Endodermal cell (in vitro differentiated cells): Measurements from ENCODE around the gene ZXDB. TPM values are rescaled to one million over a fixed set of nuclear protein-coding genes. Genes with fewer than 3 reads are reported as not detected.
"Not testable (repeated sequence)": the region's sequence is repeated elsewhere in the genome, so short reads cannot be mapped to it uniquely, and the experiment has no call there.

Experiments used
- DNase-seq: peaks from one replicate; pipeline ENCODE4 v3.0.0-alpha.2; 2017
- H3K27ac ChIP-seq: 2 replicates; pipeline ENCODE4 v1.5.1; 2013; ENCODE audit warnings: mild to moderate bottlenecking, low read depth, low read length, moderate library complexity
- H3K27me3 ChIP-seq: 2 replicates; pipeline ENCODE4 v1.6.1; 2013; ENCODE audit warnings: mild to moderate bottlenecking, low read length, moderate library complexity; ENCODE audit not compliant: insufficient read depth, control insufficient read depth, poor library complexity, severe bottlenecking
- H3K36me3 ChIP-seq: 2 replicates; pipeline ENCODE4 v1.7.0; 2013; ENCODE audit warnings: mild to moderate bottlenecking, low read length, moderate library complexity; ENCODE audit not compliant: control insufficient read depth, insufficient read depth
- H3K4me1 ChIP-seq: one replicate; pipeline ENCODE4 v1.7.0; 2013; ENCODE audit warnings: low read length; ENCODE audit not compliant: control insufficient read depth, insufficient read depth
- H3K4me3 ChIP-seq: 2 replicates; pipeline ENCODE4 v1.5.1; 2013; ENCODE audit warnings: mild to moderate bottlenecking, low read length, moderate library complexity
- H3K9ac ChIP-seq: 2 replicates; pipeline ENCODE4 v1.6.1; 2013; ENCODE audit warnings: mild to moderate bottlenecking, low read length, moderate library complexity; ENCODE audit not compliant: poor library complexity, severe bottlenecking; ENCODE audit errors: extremely low read depth
- H3K9me3 ChIP-seq: 2 replicates; pipeline ENCODE4 v1.6.1; 2013; ENCODE audit warnings: mild to moderate bottlenecking, low read length, moderate library complexity; ENCODE audit not compliant: control insufficient read depth
- H3K27ac Mint-ChIP-seq: 2 replicates; pipeline ENCODE4 v1.8.0; 2020; ENCODE audit warnings: mixed read lengths
- H3K27me3 Mint-ChIP-seq: 2 replicates; pipeline ENCODE4 v1.8.0; 2021; ENCODE audit warnings: mild to moderate bottlenecking, mixed read lengths; ENCODE audit not compliant: insufficient read depth
- H3K36me3 Mint-ChIP-seq: 2 replicates; pipeline ENCODE4 v1.8.0; 2020; ENCODE audit warnings: low read depth, mixed read lengths
- H3K4me1 Mint-ChIP-seq: 2 replicates; pipeline ENCODE4 v1.8.0; 2020; ENCODE audit warnings: mixed read lengths
- H3K4me3 Mint-ChIP-seq: 2 replicates; pipeline ENCODE4 v1.8.0; 2020; ENCODE audit warnings: mild to moderate bottlenecking, moderate library complexity, mixed read lengths
- H3K9me3 Mint-ChIP-seq: 2 replicates; pipeline ENCODE4 v1.8.0; 2020; ENCODE audit warnings: mild to moderate bottlenecking, mixed read lengths
- CTCF ChIP-seq: fragments of 200-600 bp; sonication (generic); conservative IDR thresholded peaks from 2 replicates; pipeline ENCODE4 v1.5.0; 2021; ENCODE audit warnings: antibody characterized with exemption, mild to moderate bottlenecking
- WGBS, 2 experiments: methylation state at CpG; one replicate each; pipeline versions ENCODE4 v1.1.5 to v1.1.7; 2013; ENCODE audit warnings: missing lambda C conversion rate in 2 of 2, mixed read lengths in 1 of 2; ENCODE audit not compliant: insufficient coverage in 1 of 2, insufficient read length in 1 of 2; 5-methylcytosine and 5-hydroxymethylcytosine counted together
- long read RNA-seq, 4 experiments: library from polyadenylated mRNA in 2 of 4; library from RNA in 1 of 4; library from capped mRNA in 1 of 4; stranded (forward) in 3 of 4; unstranded in 1 of 4; transcript quantifications; one replicate each; pipeline ENCODE4 v2.0.0, GENCODE V29; 2020 to 2021; ENCODE audit warnings: inconsistent platforms in 1 of 4
- polyA plus RNA-seq, 2 experiments: library from polyadenylated mRNA; stranded (reverse); fragments of 50-300 nt; gene quantifications; one replicate each; pipeline ENCODE4 v1.2.3, GENCODE V29; 2013
- total RNA-seq, 2 donors: library from RNA; stranded (reverse); fragmentation: NEBNext Ultra II Directional in 1 of 2; extraction: Animal tissue kit (Norgen Biotek cat#: 25700) in 1 of 2; gene quantifications; 2 replicates in 1 of 2; 3 replicates in 1 of 2; pipeline ENCODE4 v1.2.1, GENCODE V29; 2021

Gene ZXDB
- total RNA-seq: 1 to 10 TPM; 7.5 to 8.5 TPM
- 7.1 TPM for polyA plus RNA-seq (2013, experiment 1 of 2)
- 6.5 TPM for polyA plus RNA-seq (2013, experiment 2 of 2)
- long read RNA-seq, experiment 1, full-length matches to known transcripts: 7 of 7 reads
- long read RNA-seq, experiment 1, partial matches to known transcripts: 0 of 7 reads
- long read RNA-seq, experiment 1, other reads (novel, unspliced or antisense): 0 of 7 reads
- long read RNA-seq, experiment 2, full-length matches to known transcripts: 10 of 10 reads
- long read RNA-seq, experiment 2, partial matches to known transcripts: 0 of 10 reads
- long read RNA-seq, experiment 2, other reads (novel, unspliced or antisense): 0 of 10 reads
- long read RNA-seq, experiment 3: 0 reads
- long read RNA-seq, experiment 4: 0 reads

- not testable (repeated sequence) for H3K36me3 ChIP-seq, H3K27me3 ChIP-seq, H3K36me3 Mint-ChIP-seq, DNase-seq, H3K4me1 ChIP-seq, H3K27me3 Mint-ChIP-seq, H3K9me3 ChIP-seq
- peak within 1 kb of the TSS; percentile 34 for H3K9ac ChIP-seq
- Mint-ChIP-seq H3K27ac (peak within 1 kb of the TSS; percentile 48), H3K4me3 (peak within 1 kb of the TSS; percentile 61), H3K9me3 (peaks cover 36% of the 10 kb centered on the region), H3K4me1 (peaks cover 23% of the 10 kb centered on the region)
- H3K27ac ChIP-seq: peak within 1 kb of the TSS; percentile 68
- H3K4me3 ChIP-seq: peak within 1 kb of the TSS; percentile 72
- 61 to 100% methylated on average over 1 to 9 of the region's 39 CpGs for WGBS, 2 experiments
Measured at GRCh38 chrX:57591284-57592159, at the start of gene ZXDB. ZXDB (plus strand) TSS chrX:57592011; CDS start chrX:57592049, 38 bp downstream.

GRCh38 chrX:57565198-57565597 lies 26.6 kb upstream of the ZXDB start:
- no peak overlapping the region for H3K27ac ChIP-seq
- Mint-ChIP-seq H3K4me3 (no peak overlapping the region), H3K27ac (no peak overlapping the region), H3K9me3 (peaks cover 64% of the 10 kb centered on the region), H3K27me3 (no peaks in the 10 kb centered on the region), H3K4me1 (no peaks in the 10 kb centered on the region), H3K36me3 (no peaks in the 10 kb centered on the region)
- H3K4me3 ChIP-seq: no peak overlapping the region
- WGBS, 2 experiments: 80 to 82% methylated on average over 1 to 4 of the region's 4 CpGs
- DNase-seq: no peak
- H3K36me3 ChIP-seq: no peaks in the 10 kb centered on the region
- H3K9me3 ChIP-seq: no peaks in the 10 kb centered on the region
- TF ChIP-seq CTCF: no peak
- no peak overlapping the region for H3K9ac ChIP-seq
- no peaks in the 10 kb centered on the region for H3K27me3 ChIP-seq
- H3K4me1 ChIP-seq: no peaks in the 10 kb centered on the region

- Mint-ChIP-seq H3K27me3 (no peaks in the 10 kb centered on the region), H3K9me3 (peaks cover 66% of the 10 kb centered on the region), H3K4me3 (no peak overlapping the region), H3K4me1 (peaks cover 2% of the 10 kb centered on the region), H3K36me3 (no peaks in the 10 kb centered on the region), H3K27ac (no peak overlapping the region)
- WGBS, 2 experiments: 24% methylated on average over 2 of the region's 2 CpGs; no CpG with 5 or more reads in 1 of the 2 experiments
- Histone ChIP-seq H3K27ac (no peak overlapping the region), H3K9ac (no peak overlapping the region), H3K36me3 (no peaks in the 10 kb centered on the region), H3K4me3 (no peak overlapping the region), H3K9me3 (no peaks in the 10 kb centered on the region), H3K27me3 (no peaks in the 10 kb centered on the region), H3K4me1 (no peaks in the 10 kb centered on the region)
- peak; percentile 66 for TF ChIP-seq CTCF
- peak; percentile 72 for DNase-seq
Measured at GRCh38 chrX:57573754-57574153, 18.1 kb upstream of the ZXDB start.
